ENCODE measurements around the gene SBK3.

The SBK3 gene

DNA sequence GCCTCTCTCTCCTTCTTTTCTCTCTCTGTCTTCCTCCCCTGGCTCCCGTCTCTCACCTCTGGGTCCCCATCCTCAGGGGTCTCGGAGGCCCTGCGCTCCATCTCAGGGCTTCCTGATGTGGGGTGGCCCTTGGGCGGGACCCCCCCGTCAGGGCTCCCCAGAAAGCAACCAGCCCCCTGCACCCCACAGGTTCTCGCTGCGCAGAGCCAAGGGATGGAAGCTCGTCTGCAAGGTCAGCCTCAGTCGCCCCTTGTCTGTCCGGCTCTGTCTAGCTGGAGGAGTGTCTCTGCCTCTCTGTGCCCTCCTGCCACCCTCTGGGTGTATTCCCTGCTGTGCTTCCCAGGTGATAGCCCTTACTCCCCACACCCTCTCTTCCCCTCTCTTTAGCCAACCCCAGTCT, at the start of gene SBK3:
Gene SBK3 (minus strand): TSS at position 101 of the 400 bp plus-strand sequence. CDS start 0 bp downstream, at position 101.
- DNase-seq (ENCODE audit: low read depth), result no peak
- H3K4me3 ChIP-seq (ENCODE audit: control insufficient read depth, low read depth, low read length), result no peak within 1 kb of the TSS
- no peak for TF ChIP-seq CTCF (conservative IDR thresholded peaks at IDR 0.05; ENCODE audit: control insufficient read depth, insufficient read depth, low read depth, low read length)

GRCh38 chr19:55593096-55593772, 47.9 kb upstream of the SBK3 start:
- DNase-seq (ENCODE audit: low read depth), result no peak
- H3K4me3 ChIP-seq (ENCODE audit: control insufficient read depth, low read depth, low read length), result no peak overlapping the region
- TF ChIP-seq CTCF (conservative IDR thresholded peaks at IDR 0.05; ENCODE audit: control insufficient read depth, insufficient read depth, low read depth, low read length), result no peak

- DNase-seq (ENCODE audit: low read depth), result no peak
- no peak for TF ChIP-seq CTCF (conservative IDR thresholded peaks at IDR 0.05; ENCODE audit: control insufficient read depth, insufficient read depth, low read depth, low read length)
- no peak overlapping the region for H3K4me3 ChIP-seq (ENCODE audit: control insufficient read depth, low read depth, low read length)
Observed at GRCh38 chr19:55592391-55593090, 47.2 kb upstream of the SBK3 start.

GRCh38 chr19:55591555-55591954, 46.2 kb upstream of the SBK3 start:
- no peak overlapping the region for H3K4me3 ChIP-seq (ENCODE audit: control insufficient read depth, low read depth, low read length)
- DNase-seq (ENCODE audit: low read depth), result no peak
- no peak for TF ChIP-seq CTCF (conservative IDR thresholded peaks at IDR 0.05; ENCODE audit: control insufficient read depth, insufficient read depth, low read depth, low read length)

DNA sequence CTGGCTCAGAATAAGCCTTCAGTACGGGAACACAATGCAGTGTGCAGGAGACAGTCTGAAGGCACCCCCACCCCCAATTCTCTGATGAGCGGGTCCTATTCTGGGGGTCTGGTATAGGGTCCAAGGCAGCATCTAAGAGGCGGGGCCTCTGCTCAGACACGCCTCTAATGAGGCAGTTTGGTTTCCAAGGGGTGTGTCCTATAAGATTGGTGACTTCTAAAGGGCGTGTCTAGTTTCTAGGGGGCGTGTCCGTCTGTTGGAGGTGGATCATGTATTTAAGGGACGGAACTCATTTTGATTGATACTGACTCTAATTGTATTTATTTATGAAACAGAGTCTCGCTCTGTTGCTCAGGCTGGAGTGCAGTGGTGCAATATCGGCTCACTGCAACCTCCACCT, 45.3 kb upstream of the SBK3 start:
- no peak for DNase-seq (ENCODE audit: low read depth)
- no peak for TF ChIP-seq CTCF (conservative IDR thresholded peaks at IDR 0.05; ENCODE audit: control insufficient read depth, insufficient read depth, low read depth, low read length)
- H3K4me3 ChIP-seq (ENCODE audit: control insufficient read depth, low read depth, low read length), result no peak overlapping the region

- DNase-seq (ENCODE audit: low read depth), result no peak
- no peak overlapping the region for H3K4me3 ChIP-seq (ENCODE audit: control insufficient read depth, low read depth, low read length)
- no peak for TF ChIP-seq CTCF (conservative IDR thresholded peaks at IDR 0.05; ENCODE audit: control insufficient read depth, insufficient read depth, low read depth, low read length)
Observed at GRCh38 chr19:55590109-55590508, 44.8 kb upstream of the SBK3 start.
